Activated naive CD4-positive, alpha-beta T cell treated with anti-CD3 and anti-CD28 coated beads for 36 hours (primary cell): ENCODE results near the gene CDH3. TPM values are rescaled to one million over a fixed set of nuclear protein-coding genes. Genes with fewer than 3 reads are reported as not detected.

Experiments
- CTCF ChIA-PET: fragments of 350-600 bp; sonication (Branson Sonifier 250); formaldehyde crosslinking; loops from one replicate; lab custom pipeline; 2021; ENCODE audit warnings: antibody characterized with exemption; lab: Charles Lee
- DNase-seq: peaks from one replicate; pipeline ENCODE4 v3.0.0-alpha.2; 2020
- H3K27ac Mint-ChIP-seq: one replicate; pipeline ENCODE4 v1.8.0; 2021; ENCODE audit warnings: mild to moderate bottlenecking, mixed read lengths
- H3K27me3 Mint-ChIP-seq: one replicate; pipeline ENCODE4 v1.8.0; 2021; ENCODE audit warnings: low read depth, mixed read lengths
- H3K36me3 Mint-ChIP-seq: one replicate; pipeline ENCODE4 v1.8.0; 2021; ENCODE audit warnings: low read depth, mixed read lengths
- H3K4me1 Mint-ChIP-seq: one replicate; pipeline ENCODE4 v1.8.0; 2021; ENCODE audit warnings: low read depth, mixed read lengths
- H3K4me3 Mint-ChIP-seq: one replicate; pipeline ENCODE4 v1.8.0; 2021; ENCODE audit warnings: mild to moderate bottlenecking, moderate library complexity, mixed read lengths
- H3K9me3 Mint-ChIP-seq: one replicate; pipeline ENCODE4 v1.8.0; 2021; ENCODE audit warnings: mixed read lengths
- intact Hi-C: fragments of 100-400 bp; cut with micrococcal nuclease; formaldehyde crosslinking; loops from one replicate; pipeline ENCODE4 v1.15.1; 2023
- total RNA-seq, 2 experiments: library from RNA; stranded (reverse); gene quantifications; one replicate each; pipeline ENCODE4 v1.2.3, GENCODE V29; 2021

The CDH3 gene
- total RNA-seq, 2 experiments from 2014 or later = 20.1 to 23.3 TPM

- CTCF ChIA-PET = no interaction called here
- DNase-seq = no peak
- Mint-ChIP-seq H3K4me1 (no peaks in the 10 kb centered on the region), H3K9me3 (no peaks in the 10 kb centered on the region), H3K4me3 (no peak overlapping the region), H3K27me3 (peaks cover 2% of the 10 kb centered on the region), H3K27ac (no peak overlapping the region), H3K36me3 (no peaks in the 10 kb centered on the region)
- intact Hi-C loops = no loop called here
Measured at GRCh38 chr16:68681038-68681437, 35.9 kb downstream of the CDH3 start.

DNA sequence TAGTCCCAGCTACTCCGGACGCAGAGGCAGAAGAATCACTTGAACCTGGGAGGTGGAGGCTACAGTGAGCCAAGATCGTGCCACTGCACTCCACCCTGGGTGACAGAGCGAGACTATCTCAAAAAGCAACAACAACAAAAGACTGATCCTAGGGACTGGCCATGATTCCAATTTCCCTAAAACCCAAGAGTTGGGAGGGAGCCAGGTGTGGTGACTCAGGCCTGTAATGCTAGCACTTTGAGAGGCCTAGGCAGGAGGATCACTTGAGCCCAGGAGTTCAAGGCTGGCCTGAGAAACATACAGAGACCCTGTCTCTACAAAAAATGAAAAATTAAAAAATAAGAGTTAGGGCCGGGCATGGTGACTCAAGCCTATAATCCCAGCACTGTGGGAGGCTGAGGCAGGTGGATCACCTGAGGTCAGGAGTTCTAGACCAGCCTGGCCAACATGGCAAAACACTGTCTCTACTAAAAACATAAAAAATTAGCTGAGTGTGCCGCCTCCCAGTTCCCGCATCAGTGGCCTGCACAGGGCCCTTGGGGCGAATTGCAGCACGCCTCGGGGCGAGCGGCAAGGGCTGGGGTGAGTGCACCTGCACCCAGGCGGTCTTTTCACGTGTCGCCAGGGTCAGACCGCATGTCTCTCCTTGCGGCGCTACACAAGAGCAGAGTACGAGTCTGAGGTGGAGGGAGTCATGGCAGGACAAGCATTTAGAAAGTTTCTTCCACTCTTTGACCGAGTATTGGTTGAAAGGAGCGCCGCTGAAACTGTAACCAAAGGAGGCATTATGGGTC lies 40.8 kb downstream of the CDH3 start:
- CTCF ChIA-PET = interaction anchor here (0.6 kb wide), 1 partner anchor 145 kb away, joined by 3 read pairs; no protein-coding TSS in a partner anchor
- no peak overlapping the region for H3K4me3 Mint-ChIP-seq
- H3K9me3 Mint-ChIP-seq = no peaks in the 10 kb centered on the region
- H3K36me3 Mint-ChIP-seq = no peaks in the 10 kb centered on the region
- intact Hi-C loops = no loop called here
- no peak overlapping the region for H3K27ac Mint-ChIP-seq
- DNase-seq = no peak
- H3K27me3 Mint-ChIP-seq = no peaks in the 10 kb centered on the region
- no peaks in the 10 kb centered on the region for H3K4me1 Mint-ChIP-seq

DNA sequence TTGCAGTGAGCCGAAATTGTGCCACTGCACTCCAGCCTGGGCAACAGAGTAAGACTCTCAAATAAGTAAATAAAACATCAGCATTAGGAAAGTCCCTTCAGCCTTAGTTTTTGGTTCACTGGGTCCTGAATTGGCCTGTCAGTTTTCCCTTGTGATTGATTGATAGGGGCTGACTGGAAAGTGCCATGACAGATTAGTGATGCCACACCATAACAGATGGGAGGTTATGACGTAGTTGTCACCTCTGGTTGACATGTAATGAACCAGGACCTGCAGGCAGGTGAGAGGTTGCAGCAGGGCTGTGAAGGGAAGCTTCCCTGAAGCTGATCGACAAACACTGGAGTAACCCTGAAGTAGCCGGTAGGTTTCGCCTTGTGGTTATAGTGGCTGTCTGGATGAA lies 41.8 kb downstream of the CDH3 start:
- H3K9me3 Mint-ChIP-seq = no peaks in the 10 kb centered on the region
- no peaks in the 10 kb centered on the region for H3K27me3 Mint-ChIP-seq
- no peak for DNase-seq
- H3K27ac Mint-ChIP-seq = no peak overlapping the region
- intact Hi-C loops = no loop called here
- CTCF ChIA-PET = no interaction called here
- H3K4me3 Mint-ChIP-seq = no peak overlapping the region
- no peaks in the 10 kb centered on the region for H3K36me3 Mint-ChIP-seq
- H3K4me1 Mint-ChIP-seq = no peaks in the 10 kb centered on the region

DNA sequence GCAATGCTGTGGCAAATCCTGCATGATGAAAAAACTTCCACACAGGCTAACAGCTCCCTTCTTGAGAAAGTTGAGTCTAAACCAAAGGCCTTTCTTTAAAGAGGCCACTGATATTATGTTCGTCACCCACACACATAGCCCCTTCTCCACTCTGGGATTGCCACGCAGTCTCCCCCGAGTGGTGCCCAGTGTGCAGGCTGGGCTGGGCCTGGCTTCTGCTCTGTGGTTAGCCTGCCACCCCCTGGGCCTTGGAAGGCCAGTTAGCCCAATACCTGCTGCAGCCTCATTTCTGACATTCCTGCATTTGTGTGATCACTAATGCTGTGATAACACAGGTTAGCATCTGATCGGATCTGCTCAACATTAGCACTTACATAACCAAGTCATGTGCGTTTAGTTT lies 44.8 kb downstream of the CDH3 start:
- DNase-seq = peak; percentile 20
- H3K27me3 Mint-ChIP-seq = no peaks in the 10 kb centered on the region
- H3K4me1 Mint-ChIP-seq = no peaks in the 10 kb centered on the region
- intact Hi-C loops = loop anchor here (2.0 kb wide), 1 partner anchor 99 kb away; no protein-coding TSS in a partner anchor
- no peaks in the 10 kb centered on the region for H3K36me3 Mint-ChIP-seq
- no peaks in the 10 kb centered on the region for H3K9me3 Mint-ChIP-seq
- H3K4me3 Mint-ChIP-seq = no peak overlapping the region
- CTCF ChIA-PET = interaction anchor here (1.4 kb wide), 1 partner anchor 99 kb away, joined by 7 read pairs; no protein-coding TSS in a partner anchor
- H3K27ac Mint-ChIP-seq = no peak overlapping the region

DNA sequence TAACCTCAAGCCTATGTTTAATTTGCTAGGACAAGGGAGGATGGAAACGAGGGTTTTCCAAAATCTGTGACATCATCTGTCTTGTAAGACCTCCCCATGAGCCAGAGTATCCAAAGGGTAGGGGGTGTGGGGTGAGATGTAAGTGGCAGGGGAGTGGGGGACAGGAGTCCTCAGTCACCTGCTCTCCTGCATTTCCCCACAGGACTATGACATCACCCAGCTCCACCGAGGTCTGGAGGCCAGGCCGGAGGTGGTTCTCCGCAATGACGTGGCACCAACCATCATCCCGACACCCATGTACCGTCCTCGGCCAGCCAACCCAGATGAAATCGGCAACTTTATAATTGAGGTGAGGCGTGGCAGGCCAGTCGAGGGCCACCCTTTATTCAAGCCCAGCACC lies 50.5 kb downstream of the CDH3 start:
- H3K36me3 Mint-ChIP-seq = no peaks in the 10 kb centered on the region
- H3K9me3 Mint-ChIP-seq = no peaks in the 10 kb centered on the region
- no peaks in the 10 kb centered on the region for H3K4me1 Mint-ChIP-seq
- CTCF ChIA-PET = no interaction called here
- no peak overlapping the region for H3K4me3 Mint-ChIP-seq
- DNase-seq = no peak
- intact Hi-C loops = no loop called here
- no peak overlapping the region for H3K27ac Mint-ChIP-seq
- H3K27me3 Mint-ChIP-seq = no peaks in the 10 kb centered on the region

DNA sequence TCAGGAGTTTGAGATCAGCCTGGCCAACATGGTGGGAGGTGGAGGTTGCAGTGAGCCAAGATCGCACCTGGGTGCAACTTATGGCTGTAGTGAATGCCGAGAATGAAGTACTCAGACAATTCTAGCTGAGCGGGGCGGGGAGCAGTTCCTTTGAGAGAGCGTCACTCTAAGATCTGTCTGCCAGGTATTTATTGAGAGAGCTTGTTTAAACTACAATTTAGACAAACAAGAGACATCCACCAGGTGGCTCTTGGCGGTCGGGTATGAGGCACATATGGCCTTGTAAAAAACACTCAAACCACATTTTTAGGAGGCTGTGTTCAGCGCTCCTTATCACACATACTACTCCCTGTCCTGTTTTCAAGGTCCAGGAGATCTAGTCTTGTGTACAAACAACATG lies 51.4 kb downstream of the CDH3 start:
- no peak for DNase-seq
- intact Hi-C loops = no loop called here
- Mint-ChIP-seq H3K4me1 (no peaks in the 10 kb centered on the region), H3K27me3 (no peaks in the 10 kb centered on the region), H3K36me3 (no peaks in the 10 kb centered on the region), H3K27ac (no peak overlapping the region), H3K9me3 (no peaks in the 10 kb centered on the region), H3K4me3 (no peak overlapping the region)
- CTCF ChIA-PET = interaction anchor here (0.7 kb wide), 1 partner anchor 10 kb away, joined by 3 read pairs; no protein-coding TSS in a partner anchor

DNA sequence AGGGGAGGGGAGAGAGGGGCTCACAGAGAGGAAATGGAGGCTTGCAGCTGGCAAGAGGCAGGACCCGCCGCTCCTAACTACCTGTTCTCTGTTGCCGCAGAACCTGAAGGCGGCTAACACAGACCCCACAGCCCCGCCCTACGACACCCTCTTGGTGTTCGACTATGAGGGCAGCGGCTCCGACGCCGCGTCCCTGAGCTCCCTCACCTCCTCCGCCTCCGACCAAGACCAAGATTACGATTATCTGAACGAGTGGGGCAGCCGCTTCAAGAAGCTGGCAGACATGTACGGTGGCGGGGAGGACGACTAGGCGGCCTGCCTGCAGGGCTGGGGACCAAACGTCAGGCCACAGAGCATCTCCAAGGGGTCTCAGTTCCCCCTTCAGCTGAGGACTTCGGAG lies 53.0 kb downstream of the CDH3 start:
- Mint-ChIP-seq H3K27ac (no peak overlapping the region), H3K9me3 (no peaks in the 10 kb centered on the region), H3K36me3 (no peaks in the 10 kb centered on the region), H3K4me1 (no peaks in the 10 kb centered on the region), H3K4me3 (no peak overlapping the region), H3K27me3 (no peaks in the 10 kb centered on the region)
- no peak for DNase-seq
- CTCF ChIA-PET = interaction anchor here (0.9 to 1.4 kb wide), 3 partner anchors 102 to 169 kb away, joined by 3 to 6 read pairs (median 4); no protein-coding TSS in a partner anchor
- intact Hi-C loops = no loop called here

GRCh38 chr16:68700120-68700519 lies 55.0 kb downstream of the CDH3 start:
- Mint-ChIP-seq H3K9me3 (no peaks in the 10 kb centered on the region), H3K4me3 (no peak overlapping the region), H3K27ac (no peak overlapping the region), H3K4me1 (peaks cover 3% of the 10 kb centered on the region), H3K36me3 (no peaks in the 10 kb centered on the region), H3K27me3 (no peaks in the 10 kb centered on the region)
- intact Hi-C loops = no loop called here
- CTCF ChIA-PET = interaction anchor here (1.7 to 3.7 kb wide), 2 partner anchors 100 to 110 kb away, joined by 9 to 12 read pairs; no protein-coding TSS in a partner anchor
- DNase-seq = no peak

DNA sequence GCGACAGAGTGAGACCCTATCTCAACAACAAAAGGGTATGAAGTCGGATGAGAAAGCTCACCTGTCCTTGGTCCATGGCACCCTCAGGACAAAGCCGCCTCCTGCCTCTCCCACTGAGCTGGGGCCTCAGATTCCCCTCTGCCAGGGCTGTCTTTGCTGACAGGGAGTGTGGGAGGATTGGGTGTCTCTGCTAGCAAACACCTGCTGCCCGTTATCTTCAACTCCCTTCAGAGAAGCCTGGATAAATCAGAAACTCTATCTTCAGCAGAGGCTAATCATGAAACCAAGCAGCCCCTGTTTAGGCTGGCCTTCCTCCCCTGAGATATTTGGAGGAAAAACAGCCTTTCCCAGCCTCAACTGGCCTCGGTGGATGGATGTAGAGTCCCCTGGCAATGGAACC lies 55.7 kb downstream of the CDH3 start:
- DNase-seq = no peak
- Mint-ChIP-seq H3K4me3 (no peak overlapping the region), H3K27me3 (no peaks in the 10 kb centered on the region), H3K27ac (no peak overlapping the region), H3K9me3 (no peaks in the 10 kb centered on the region), H3K4me1 (peaks cover 3% of the 10 kb centered on the region), H3K36me3 (no peaks in the 10 kb centered on the region)
- intact Hi-C loops = no loop called here
- CTCF ChIA-PET = interaction anchor here (1.7 to 3.7 kb wide), 2 partner anchors 100 to 110 kb away, joined by 9 to 12 read pairs; no protein-coding TSS in a partner anchor

- H3K27me3 Mint-ChIP-seq = no peaks in the 10 kb centered on the region
- DNase-seq = peak; percentile 85
- H3K36me3 Mint-ChIP-seq = no peaks in the 10 kb centered on the region
- no peaks in the 10 kb centered on the region for H3K9me3 Mint-ChIP-seq
- peaks cover 3% of the 10 kb centered on the region for H3K4me1 Mint-ChIP-seq
- no peak overlapping the region for H3K4me3 Mint-ChIP-seq
- no peak overlapping the region for H3K27ac Mint-ChIP-seq
- CTCF ChIA-PET = interaction anchor here (1.0 to 4.9 kb wide), 4 partner anchors 93 to 256 kb away, joined by 3 to 31 read pairs (median 4); partner anchors contain the start of gene SMPD3
- intact Hi-C loops = loop anchor here (1.0 to 2.0 kb wide), 7 partner anchors 34 to 420 kb away; partner anchors contain the start of gene TANGO6
Measured at GRCh38 chr16:68704232-68704867, 59.2 kb downstream of the CDH3 start.

- intact Hi-C loops = no loop called here
- CTCF ChIA-PET = interaction anchor here (0.7 to 4.9 kb wide), 3 partner anchors 11 to 255 kb away, joined by 3 to 31 read pairs (median 4); no protein-coding TSS in a partner anchor
- Mint-ChIP-seq H3K27ac (no peak overlapping the region), H3K4me1 (peaks cover 12% of the 10 kb centered on the region), H3K36me3 (no peaks in the 10 kb centered on the region), H3K27me3 (peaks cover 16% of the 10 kb centered on the region), H3K9me3 (no peaks in the 10 kb centered on the region), H3K4me3 (no peak overlapping the region)
- DNase-seq = no peak
Measured at GRCh38 chr16:68707340-68708152, 62.4 kb downstream of the CDH3 start.

GRCh38 chr16:68710211-68710610 lies 65.1 kb downstream of the CDH3 start:
- H3K27me3 Mint-ChIP-seq = peaks cover 19% of the 10 kb centered on the region
- H3K4me3 Mint-ChIP-seq = no peak overlapping the region
- CTCF ChIA-PET = interaction anchor here (1.0 kb wide), 1 partner anchor 189 kb away, joined by 3 read pairs; no protein-coding TSS in a partner anchor
- no peaks in the 10 kb centered on the region for H3K36me3 Mint-ChIP-seq
- H3K9me3 Mint-ChIP-seq = no peaks in the 10 kb centered on the region
- DNase-seq = no peak
- H3K4me1 Mint-ChIP-seq = peaks cover 9% of the 10 kb centered on the region
- no peak overlapping the region for H3K27ac Mint-ChIP-seq
- intact Hi-C loops = no loop called here
